Uterus (tissue), 4 donors: ENCODE measurements around the gene KRTAP27-1. TPM values are rescaled to one million over a fixed set of nuclear protein-coding genes. Genes with fewer than 3 reads are reported as not detected.

Experiments
- DNase-seq, 2 donors: peaks; one replicate each; pipeline ENCODE4 v3.0.0-alpha.2; 2019 to 2020
- H3K27ac ChIP-seq, 2 donors: fragments of 200-600 bp; sonication (generic); 1 replicate in 1 of 2; 2 replicates in 1 of 2; pipeline ENCODE4 v1.5.1; 2016 to 2018
- H3K27me3 ChIP-seq, 2 donors: fragments of 200-600 bp; sonication (generic); one replicate each; pipeline ENCODE4 v1.5.1; 2018 to 2019; ENCODE audit warnings: control low read depth in 1 of 2
- H3K36me3 ChIP-seq, 2 donors: fragments of 200-600 bp; sonication (generic); one replicate each; pipeline ENCODE4 v1.5.1; 2019; ENCODE audit warnings: control low read depth in 1 of 2
- H3K4me1 ChIP-seq, 2 donors: fragments of 200-600 bp; sonication (generic); one replicate each; pipeline ENCODE4 v1.5.1; 2018 to 2019; ENCODE audit warnings: control low read depth in 1 of 2
- H3K4me3 ChIP-seq, 2 donors: fragments of 200-600 bp; sonication (generic); 1 replicate in 1 of 2; 2 replicates in 1 of 2; pipeline ENCODE4 v1.5.1; 2018 to 2019; ENCODE audit warnings: mild to moderate bottlenecking in 1 of 2
- H3K9me3 ChIP-seq, 2 donors: fragments of 200-600 bp; sonication (generic); one replicate each; pipeline ENCODE4 v1.5.1; 2019; ENCODE audit warnings: control low read depth in 1 of 2
- POLR2A ChIP-seq, 2 donors: fragments of 450-650 bp; IDR thresholded peaks; one replicate each; pipeline ENCODE4 v1.6.1; 2016; ENCODE audit warnings: antibody characterized with exemption in 2 of 2, mild to moderate bottlenecking in 1 of 2, moderate library complexity in 1 of 2
- intact Hi-C: fragments of 100-400 bp; cut with DNase I; formaldehyde crosslinking; loops from one replicate; pipeline ENCODE4 v1.15.1; 2023; ENCODE audit warnings: low total_unique reads
- total RNA-seq, 4 donors: library from RNA; depleted of rRNA in 3 of 4; stranded (reverse); fragments of >200 nt in 3 of 4; gene quantifications; one replicate each; pipeline versions ENCODE4 v1.1.0 to v1.2.4, GENCODE V29; 2014 to 2023
- TF ChIP-seq, protein P1 (sequence below), 4 experiments: fragments of 200-600 bp in 2 of 4; fragments of 450-650 bp in 2 of 4; sonication (generic) in 2 of 4; IDR thresholded peaks; one replicate each; pipeline ENCODE4 v1.5.1; 2016 to 2019; ENCODE audit warnings: antibody characterized with exemption in 4 of 4, mild to moderate bottlenecking in 2 of 4, moderate library complexity in 1 of 4
- donor health status: DM: yes; HTN: yes; CAD: no.

Gene KRTAP27-1
- total RNA-seq, 4 donors from 2014 or later, result not detected

DNA sequence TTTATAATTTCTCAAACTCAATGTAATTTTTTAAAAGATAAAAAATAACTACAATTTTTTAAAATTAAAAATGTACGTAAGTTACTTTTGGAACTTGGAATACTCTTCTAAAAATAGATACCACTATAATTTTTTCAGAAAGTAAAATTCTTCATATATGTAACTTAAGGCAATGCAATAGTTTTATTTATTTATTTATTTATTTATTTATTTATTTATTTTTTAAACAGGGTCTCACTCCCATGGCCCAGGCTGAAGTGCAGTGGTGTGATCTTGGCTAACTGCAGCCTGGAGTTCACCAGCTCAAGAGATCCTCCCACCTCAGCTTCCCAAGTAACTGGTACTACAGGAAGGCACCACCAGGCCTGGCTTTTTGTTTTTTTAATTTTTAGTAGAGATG, 14.0 kb upstream of the KRTAP27-1 start:
- H3K9me3 ChIP-seq, result no peaks in the 10 kb centered on the region
- H3K36me3 ChIP-seq, result no peaks in the 10 kb centered on the region
- DNase-seq, result no peak
- no peak overlapping the region for H3K4me3 ChIP-seq
- no peaks in the 10 kb centered on the region for H3K27me3 ChIP-seq
- no peaks in the 10 kb centered on the region for H3K4me1 ChIP-seq
- intact Hi-C loops, result no loop called here
- H3K27ac ChIP-seq, result no peak overlapping the region
- TF ChIP-seq, protein P1, sequence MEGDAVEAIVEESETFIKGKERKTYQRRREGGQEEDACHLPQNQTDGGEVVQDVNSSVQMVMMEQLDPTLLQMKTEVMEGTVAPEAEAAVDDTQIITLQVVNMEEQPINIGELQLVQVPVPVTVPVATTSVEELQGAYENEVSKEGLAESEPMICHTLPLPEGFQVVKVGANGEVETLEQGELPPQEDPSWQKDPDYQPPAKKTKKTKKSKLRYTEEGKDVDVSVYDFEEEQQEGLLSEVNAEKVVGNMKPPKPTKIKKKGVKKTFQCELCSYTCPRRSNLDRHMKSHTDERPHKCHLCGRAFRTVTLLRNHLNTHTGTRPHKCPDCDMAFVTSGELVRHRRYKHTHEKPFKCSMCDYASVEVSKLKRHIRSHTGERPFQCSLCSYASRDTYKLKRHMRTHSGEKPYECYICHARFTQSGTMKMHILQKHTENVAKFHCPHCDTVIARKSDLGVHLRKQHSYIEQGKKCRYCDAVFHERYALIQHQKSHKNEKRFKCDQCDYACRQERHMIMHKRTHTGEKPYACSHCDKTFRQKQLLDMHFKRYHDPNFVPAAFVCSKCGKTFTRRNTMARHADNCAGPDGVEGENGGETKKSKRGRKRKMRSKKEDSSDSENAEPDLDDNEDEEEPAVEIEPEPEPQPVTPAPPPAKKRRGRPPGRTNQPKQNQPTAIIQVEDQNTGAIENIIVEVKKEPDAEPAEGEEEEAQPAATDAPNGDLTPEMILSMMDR (IDR thresholded peaks at IDR 0.05), result no peak
- no peak for TF ChIP-seq POLR2A (IDR thresholded peaks at IDR 0.05)

DNA sequence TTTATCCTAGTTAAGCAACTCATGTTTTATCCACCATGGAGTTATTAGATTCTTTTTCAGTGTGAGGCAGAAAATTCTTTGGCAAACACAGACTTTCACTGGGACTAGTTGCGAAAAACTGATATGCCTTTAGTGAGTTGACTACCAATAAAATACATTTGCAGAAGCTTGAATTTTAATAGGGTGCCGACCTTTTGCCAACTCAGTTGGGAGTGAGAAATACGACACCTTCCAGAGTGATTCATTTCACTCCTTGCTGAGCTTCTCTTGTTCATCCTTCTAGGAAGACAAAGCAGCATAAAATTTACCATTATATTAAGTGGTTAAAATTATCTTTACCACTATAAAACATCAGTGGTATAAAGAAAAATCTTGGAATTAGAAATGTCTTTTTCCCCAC, 12.1 kb upstream of the KRTAP27-1 start:
- Histone ChIP-seq H3K36me3 (no peaks in the 10 kb centered on the region), H3K27ac (no peak overlapping the region), H3K4me1 (no peaks in the 10 kb centered on the region), H3K4me3 (no peak overlapping the region), H3K27me3 (no peaks in the 10 kb centered on the region), H3K9me3 (no peaks in the 10 kb centered on the region)
- intact Hi-C loops, result no loop called here
- DNase-seq, result no peak
- TF ChIP-seq POLR2A (IDR thresholded peaks at IDR 0.05), result no peak
- TF ChIP-seq, protein P1 (IDR thresholded peaks at IDR 0.05), result no peak

DNA sequence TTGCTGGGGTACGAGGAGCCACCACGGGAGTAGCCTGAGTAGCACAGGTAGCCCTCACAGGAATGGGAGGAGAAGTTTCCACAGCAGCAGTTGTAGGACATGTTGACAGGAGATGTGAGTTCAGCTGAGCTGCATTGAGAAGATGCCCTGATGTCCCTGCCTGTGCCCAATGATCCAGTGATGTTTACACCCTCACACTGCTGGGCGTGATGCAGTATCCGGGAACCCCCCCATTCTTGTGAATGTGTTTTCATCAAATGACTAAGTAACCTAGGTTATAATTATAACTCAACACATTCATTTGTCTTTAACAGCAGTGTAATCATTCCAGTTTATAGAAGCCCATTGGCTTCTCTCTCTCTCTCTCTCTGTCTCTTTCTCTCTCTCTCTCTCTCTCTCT, 11.0 kb upstream of the KRTAP27-1 start, which contains the start of gene KRTAP23-1:
TSS of gene KRTAP23-1 (minus strand) at position 101 of the 400 bp plus-strand sequence. CDS start at position 101, 0 bp downstream.
- intact Hi-C loops, result no loop called here
- H3K36me3 ChIP-seq, result no peaks in the 10 kb centered on the region
- TF ChIP-seq POLR2A (IDR thresholded peaks at IDR 0.05), result no peak
- TF ChIP-seq, protein P1 (IDR thresholded peaks at IDR 0.05), result no peak
- no peaks in the 10 kb centered on the region for H3K27me3 ChIP-seq
- no peaks in the 10 kb centered on the region for H3K4me1 ChIP-seq
- H3K9me3 ChIP-seq, result no peaks in the 10 kb centered on the region
- H3K27ac ChIP-seq, result no peak within 1 kb of the TSS
- no peak within 1 kb of the TSS for H3K4me3 ChIP-seq
- no peak for DNase-seq

DNA sequence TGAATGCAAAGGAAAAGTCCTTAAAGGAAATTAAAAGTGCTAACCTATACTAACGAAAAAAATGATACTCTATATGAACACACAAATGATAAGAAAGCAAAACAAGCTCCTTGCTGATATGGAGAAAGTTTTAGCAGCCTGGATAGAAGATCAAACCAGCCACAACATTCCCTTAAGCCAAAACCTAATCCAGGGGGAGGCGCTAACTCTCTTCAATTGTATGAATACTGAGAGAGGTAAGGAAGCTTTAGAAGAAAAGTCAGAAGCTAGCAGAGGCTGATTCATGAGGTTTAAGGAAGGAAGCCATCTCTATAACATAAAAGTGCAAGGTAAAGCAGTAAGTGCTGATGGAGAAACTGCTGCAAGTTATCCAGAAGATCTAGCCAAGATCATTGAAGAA, 7.5 kb upstream of the KRTAP27-1 start:
- Histone ChIP-seq H3K27ac (no peak overlapping the region), H3K36me3 (no peaks in the 10 kb centered on the region), H3K4me3 (no peak overlapping the region), H3K27me3 (no peaks in the 10 kb centered on the region), H3K4me1 (no peaks in the 10 kb centered on the region), H3K9me3 (no peaks in the 10 kb centered on the region)
- DNase-seq, result no peak
- TF ChIP-seq POLR2A (IDR thresholded peaks at IDR 0.05), result no peak
- TF ChIP-seq, protein P1 (IDR thresholded peaks at IDR 0.05), result no peak
- intact Hi-C loops, result no loop called here

DNA sequence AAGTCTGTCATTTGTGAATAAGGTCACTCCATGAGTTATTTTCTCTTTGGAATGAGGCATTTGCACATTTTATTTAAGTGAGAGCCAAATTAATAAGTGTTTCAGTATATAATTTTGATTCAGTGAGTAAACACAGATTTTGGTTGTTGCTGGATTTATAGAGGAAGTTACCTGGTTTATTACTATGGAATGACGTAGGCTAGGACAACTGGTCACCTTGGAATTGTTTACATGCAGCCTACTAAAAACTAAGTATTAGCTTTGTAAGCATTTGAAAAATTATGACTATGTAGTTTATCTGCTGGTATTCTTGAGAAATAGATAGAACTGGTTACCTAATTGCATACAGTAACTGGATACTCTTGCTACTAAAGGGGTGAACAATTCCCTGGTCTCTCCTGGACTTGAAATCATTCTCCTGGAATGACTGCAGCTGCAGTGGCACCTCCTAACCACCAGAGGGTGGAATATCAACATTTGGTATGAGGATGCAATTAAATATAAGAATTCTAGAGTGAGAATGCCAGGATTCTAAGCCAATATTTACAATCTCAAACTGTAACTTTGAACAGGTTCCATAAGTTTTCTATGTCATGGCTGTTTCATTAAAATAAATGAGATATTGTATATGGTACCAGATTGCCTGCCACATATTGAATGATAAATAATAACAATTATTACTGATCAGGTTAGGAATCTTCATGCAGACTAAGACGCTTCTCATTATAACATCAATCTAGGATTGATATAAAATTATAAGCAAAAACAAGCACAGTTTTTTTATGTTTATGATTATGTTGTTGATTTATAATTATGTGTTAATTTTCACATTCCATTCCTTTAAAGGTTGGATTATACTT, 3.5 kb upstream of the KRTAP27-1 start:
- Histone ChIP-seq H3K9me3 (no peaks in the 10 kb centered on the region), H3K4me1 (no peaks in the 10 kb centered on the region), H3K4me3 (no peak overlapping the region), H3K36me3 (no peaks in the 10 kb centered on the region), H3K27me3 (no peaks in the 10 kb centered on the region), H3K27ac (no peak overlapping the region)
- intact Hi-C loops, result no loop called here
- no peak for DNase-seq
- TF ChIP-seq, protein P1 (IDR thresholded peaks at IDR 0.05), result peak; percentile 32 to 44 (median 34)
- no peak for TF ChIP-seq POLR2A (IDR thresholded peaks at IDR 0.05)
